ENCODE measurements around the gene BID. TPM values are rescaled to one million over a fixed set of nuclear protein-coding genes. Genes with fewer than 3 reads are reported as not detected.
A peak's percentile ranks its signal among the peaks of the same experiment; 100 is the strongest.
"Not testable (repeated sequence)": the region's sequence is repeated elsewhere in the genome, so short reads cannot be mapped to it uniquely, and the experiment has no call there.

Gene BID
- total RNA-seq, 4 donors from 2014 or later, result 11.8 to 26.6 (median 18.4) TPM

- H3K27ac ChIP-seq, result peak overlapping the region; percentile 4
- DNase-seq (ENCODE audit: low spot score in 2 of 2), result no peak
- 85% methylated on average over 7 of the region's 7 CpGs for WGBS
- H3K36me3 ChIP-seq, result peaks cover 5% of the 10 kb centered on the region
- no peak for TF ChIP-seq POLR2AphosphoS5 (IDR thresholded peaks at IDR 0.05)
- TF ChIP-seq POLR2A (IDR thresholded peaks at IDR 0.05), result no peak
- no peak for TF ChIP-seq EP300 (IDR thresholded peaks at IDR 0.05)
- no peak for TF ChIP-seq CTCF (IDR thresholded peaks at IDR 0.05)
- H3K4me3 ChIP-seq, result no peak overlapping the region
- no peaks in the 10 kb centered on the region for H3K9me3 ChIP-seq
- no peaks in the 10 kb centered on the region for H3K27me3 ChIP-seq
- H3K4me1 ChIP-seq, result peaks cover 26% of the 10 kb centered on the region
Observed at GRCh38 chr22:17705546-17705945, 68.7 kb downstream of the BID start.

- 96% methylated on average over 2 of the region's 2 CpGs for WGBS
- H3K4me1 ChIP-seq, result peaks cover 26% of the 10 kb centered on the region
- no peaks in the 10 kb centered on the region for H3K9me3 ChIP-seq
- H3K4me3 ChIP-seq, result no peak overlapping the region
- no peak overlapping the region for H3K27ac ChIP-seq
- TF ChIP-seq CTCF (IDR thresholded peaks at IDR 0.05), result no peak
- no peak for TF ChIP-seq EP300 (IDR thresholded peaks at IDR 0.05)
- TF ChIP-seq POLR2A (IDR thresholded peaks at IDR 0.05), result no peak
- no peak for TF ChIP-seq POLR2AphosphoS5 (IDR thresholded peaks at IDR 0.05)
- no peaks in the 10 kb centered on the region for H3K27me3 ChIP-seq
- peaks cover 5% of the 10 kb centered on the region for H3K36me3 ChIP-seq
- no peak for DNase-seq (ENCODE audit: low spot score in 2 of 2)
Observed at GRCh38 chr22:17703811-17704210, 70.5 kb downstream of the BID start.

GRCh38 chr22:17700778-17701177 lies 73.5 kb downstream of the BID start:
- Histone ChIP-seq H3K4me1 (peaks cover 4% of the 10 kb centered on the region), H3K36me3 (peaks cover 5% of the 10 kb centered on the region), H3K27me3 (no peaks in the 10 kb centered on the region), H3K9me3 (no peaks in the 10 kb centered on the region), H3K4me3 (no peak overlapping the region), H3K27ac (no peak overlapping the region)
- DNase-seq (ENCODE audit: low spot score in 2 of 2), result no peak
- 21% methylated on average over 3 of the region's 3 CpGs for WGBS
- no peak for TF ChIP-seq POLR2AphosphoS5 (IDR thresholded peaks at IDR 0.05)
- TF ChIP-seq EP300 (IDR thresholded peaks at IDR 0.05), result no peak
- TF ChIP-seq POLR2A (IDR thresholded peaks at IDR 0.05), result no peak
- no peak for TF ChIP-seq CTCF (IDR thresholded peaks at IDR 0.05)

- TF ChIP-seq EP300 (IDR thresholded peaks at IDR 0.05) (no peak), POLR2AphosphoS5 (IDR thresholded peaks at IDR 0.05) (no peak)
- Histone ChIP-seq H3K27me3 (no peaks in the 10 kb centered on the region), H3K27ac (no peak overlapping the region), H3K9me3 (no peaks in the 10 kb centered on the region), H3K4me3 (no peak overlapping the region), H3K36me3 (peaks cover 12% of the 10 kb centered on the region), H3K4me1 (no peaks in the 10 kb centered on the region)
- 84% methylated on average over 7 of the region's 7 CpGs for WGBS
- DNase-seq (ENCODE audit: low spot score in 2 of 2), result no peak
Observed at GRCh38 chr22:17699696-17700340, 74.5 kb downstream of the BID start.

- no peak overlapping the region for H3K27ac ChIP-seq
- no peak for TF ChIP-seq POLR2A (IDR thresholded peaks at IDR 0.05)
- TF ChIP-seq POLR2AphosphoS5 (IDR thresholded peaks at IDR 0.05), result no peak
- no peak for TF ChIP-seq EP300 (IDR thresholded peaks at IDR 0.05)
- TF ChIP-seq CTCF (IDR thresholded peaks at IDR 0.05), result no peak
- no peaks in the 10 kb centered on the region for H3K9me3 ChIP-seq
- no peak overlapping the region for H3K4me3 ChIP-seq
- no peaks in the 10 kb centered on the region for H3K27me3 ChIP-seq
- no peak for DNase-seq (ENCODE audit: low spot score in 2 of 2)
- peaks cover 12% of the 10 kb centered on the region for H3K36me3 ChIP-seq
- H3K4me1 ChIP-seq, result no peaks in the 10 kb centered on the region
Observed at GRCh38 chr22:17698948-17699347, 75.3 kb downstream of the BID start.

GRCh38 chr22:17698276-17698675 lies 76.0 kb downstream of the BID start:
- H3K4me1 ChIP-seq; H3K27me3 ChIP-seq; H3K4me3 ChIP-seq; H3K27ac ChIP-seq; DNase-seq (ENCODE audit: low spot score in 2 of 2); H3K9me3 ChIP-seq: not testable (repeated sequence)
- 97% methylated on average over 3 of the region's 3 CpGs for WGBS
- peaks cover 11% of the 10 kb centered on the region for H3K36me3 ChIP-seq

GRCh38 chr22:17697196-17697595 lies 77.1 kb downstream of the BID start:
- not testable (repeated sequence) for H3K9me3 ChIP-seq; H3K4me1 ChIP-seq; H3K4me3 ChIP-seq; H3K27me3 ChIP-seq; DNase-seq (ENCODE audit: low spot score in 2 of 2); H3K27ac ChIP-seq
- WGBS, result 94% methylated on average over 10 of the region's 10 CpGs
- H3K36me3 ChIP-seq, result peaks cover 11% of the 10 kb centered on the region

Data from suprapubic skin (tissue), 4 donors.